ENCODE measurements around the gene MROH7.

The MROH7 gene

DNA sequence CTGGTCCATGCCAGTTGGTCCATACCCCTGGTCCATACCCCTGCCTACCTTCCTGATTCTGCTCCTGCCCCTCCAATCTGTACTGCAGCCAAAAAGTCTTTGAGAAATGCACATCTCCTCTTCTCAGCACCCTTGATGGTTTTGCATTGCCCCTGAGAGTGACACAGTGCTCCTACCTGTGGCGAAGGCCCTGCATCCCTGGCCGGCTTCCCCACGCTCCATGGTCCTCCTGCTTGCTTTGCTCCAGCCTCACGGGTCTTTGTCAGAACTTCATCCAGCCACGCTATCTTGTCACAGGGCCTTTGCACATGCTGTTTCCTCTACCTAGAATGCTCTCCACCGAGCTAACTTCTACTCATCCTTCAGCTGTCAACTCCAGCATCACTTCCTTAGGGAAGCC, 41.9 kb downstream of the MROH7 start:
- TF ChIP-seq, protein P1, sequence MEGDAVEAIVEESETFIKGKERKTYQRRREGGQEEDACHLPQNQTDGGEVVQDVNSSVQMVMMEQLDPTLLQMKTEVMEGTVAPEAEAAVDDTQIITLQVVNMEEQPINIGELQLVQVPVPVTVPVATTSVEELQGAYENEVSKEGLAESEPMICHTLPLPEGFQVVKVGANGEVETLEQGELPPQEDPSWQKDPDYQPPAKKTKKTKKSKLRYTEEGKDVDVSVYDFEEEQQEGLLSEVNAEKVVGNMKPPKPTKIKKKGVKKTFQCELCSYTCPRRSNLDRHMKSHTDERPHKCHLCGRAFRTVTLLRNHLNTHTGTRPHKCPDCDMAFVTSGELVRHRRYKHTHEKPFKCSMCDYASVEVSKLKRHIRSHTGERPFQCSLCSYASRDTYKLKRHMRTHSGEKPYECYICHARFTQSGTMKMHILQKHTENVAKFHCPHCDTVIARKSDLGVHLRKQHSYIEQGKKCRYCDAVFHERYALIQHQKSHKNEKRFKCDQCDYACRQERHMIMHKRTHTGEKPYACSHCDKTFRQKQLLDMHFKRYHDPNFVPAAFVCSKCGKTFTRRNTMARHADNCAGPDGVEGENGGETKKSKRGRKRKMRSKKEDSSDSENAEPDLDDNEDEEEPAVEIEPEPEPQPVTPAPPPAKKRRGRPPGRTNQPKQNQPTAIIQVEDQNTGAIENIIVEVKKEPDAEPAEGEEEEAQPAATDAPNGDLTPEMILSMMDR (IDR thresholded peaks at IDR 0.05; ENCODE audit: borderline replicate concordance, insufficient read depth, low read depth, low read length) = no peak
- no peak overlapping the region for H3K4me3 ChIP-seq (ENCODE audit: low read depth, low read length)

DNA sequence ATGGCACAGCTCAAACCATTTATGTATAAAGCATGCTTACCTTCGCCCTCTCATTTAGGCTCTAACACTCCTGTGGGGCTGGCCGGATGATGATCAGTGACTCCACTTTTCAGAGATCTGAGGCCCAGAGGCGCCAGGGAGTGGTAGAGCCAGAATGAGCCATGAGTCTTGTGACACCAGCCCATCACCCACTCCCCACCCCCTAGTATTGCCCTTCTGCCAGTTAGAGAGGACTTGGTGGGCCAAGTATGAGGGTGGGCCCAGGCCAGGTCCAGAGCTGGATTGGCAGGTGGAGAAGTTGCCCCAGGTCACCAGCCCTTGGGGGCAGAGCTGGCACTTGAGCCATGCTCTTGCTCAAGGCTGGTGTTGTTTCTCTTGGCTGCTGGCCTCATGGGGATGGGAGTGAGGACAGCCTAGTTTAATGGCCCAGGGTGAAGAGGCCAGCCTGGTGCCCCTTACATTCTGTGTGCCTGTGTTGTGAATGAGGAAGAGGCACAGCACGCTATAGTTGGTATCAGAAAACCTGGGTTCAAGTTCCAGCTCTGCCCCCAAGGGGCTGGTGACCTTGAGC, 43.8 kb downstream of the MROH7 start:
- no peak overlapping the region for H3K4me3 ChIP-seq (ENCODE audit: low read depth, low read length)
- TF ChIP-seq, protein P1 (IDR thresholded peaks at IDR 0.05; ENCODE audit: borderline replicate concordance, insufficient read depth, low read depth, low read length) = no peak

DNA sequence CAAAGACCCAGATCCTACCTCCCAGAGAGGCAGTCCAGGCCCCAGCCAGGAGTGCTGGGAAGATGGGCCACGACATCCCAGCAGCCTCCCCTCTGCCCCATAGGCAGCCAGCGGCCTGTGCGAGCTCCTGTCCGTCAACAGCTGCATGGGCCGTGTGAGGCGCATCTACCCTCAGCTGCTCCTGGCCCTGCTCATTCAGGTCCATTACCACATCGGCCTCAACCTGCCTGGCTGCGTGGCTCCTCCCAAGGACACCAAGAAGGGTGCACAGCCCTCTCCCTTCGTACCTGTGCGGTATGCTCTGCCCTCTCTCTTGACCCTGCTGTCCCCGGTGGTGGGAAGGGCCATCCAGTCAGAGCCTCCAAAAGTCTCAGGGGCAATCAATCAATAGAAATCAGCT, 44.6 kb downstream of the MROH7 start:
- TF ChIP-seq, protein P1 (IDR thresholded peaks at IDR 0.05; ENCODE audit: borderline replicate concordance, insufficient read depth, low read depth, low read length) = no peak
- no peak overlapping the region for H3K4me3 ChIP-seq (ENCODE audit: low read depth, low read length)

DNA sequence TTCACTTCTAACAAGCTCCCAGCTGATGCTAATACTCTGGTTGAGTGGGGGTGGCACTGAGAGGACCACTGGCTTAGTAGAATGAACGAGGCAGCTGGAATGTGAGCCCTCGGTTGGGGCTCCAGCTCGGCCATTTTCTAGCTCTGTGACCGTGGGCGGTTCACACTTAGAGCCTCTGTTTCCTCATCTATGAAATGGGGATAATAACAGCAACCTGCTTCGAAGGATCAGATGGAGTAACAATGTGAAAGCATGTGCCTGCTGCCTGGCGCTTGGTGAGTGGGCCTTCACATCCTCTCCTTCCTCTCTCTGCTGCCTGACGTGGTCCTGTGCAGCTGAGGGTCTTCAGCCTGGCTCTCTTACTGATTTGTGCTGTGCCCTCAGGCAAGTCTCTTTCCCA, 53.2 kb downstream of the MROH7 start:
- no peak overlapping the region for H3K4me3 ChIP-seq (ENCODE audit: low read depth, low read length)
- TF ChIP-seq, protein P1 (IDR thresholded peaks at IDR 0.05; ENCODE audit: borderline replicate concordance, insufficient read depth, low read depth, low read length) = no peak

DNA sequence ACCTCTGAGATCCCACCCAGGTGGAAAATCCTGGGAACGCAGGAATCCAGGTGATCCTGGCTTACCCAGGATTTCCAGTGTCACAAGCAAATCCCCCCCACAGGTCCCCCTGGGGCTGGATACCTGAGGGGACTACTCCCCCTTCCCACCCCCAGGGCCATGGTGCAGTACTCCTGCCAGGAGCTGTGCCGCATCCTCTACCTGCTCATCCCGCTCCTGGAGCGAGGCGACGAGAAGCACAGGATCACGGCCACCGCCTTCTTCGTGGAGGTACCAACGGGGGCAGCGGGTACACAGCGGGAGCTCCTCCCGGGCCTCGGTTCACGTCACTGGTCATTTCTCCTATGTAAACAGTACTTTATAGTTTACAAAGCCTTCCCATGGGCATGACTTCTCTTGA, 53.6 kb downstream of the MROH7 start:
- TF ChIP-seq, protein P1 (IDR thresholded peaks at IDR 0.05; ENCODE audit: borderline replicate concordance, insufficient read depth, low read depth, low read length) = no peak
- H3K4me3 ChIP-seq (ENCODE audit: low read depth, low read length) = no peak overlapping the region

DNA sequence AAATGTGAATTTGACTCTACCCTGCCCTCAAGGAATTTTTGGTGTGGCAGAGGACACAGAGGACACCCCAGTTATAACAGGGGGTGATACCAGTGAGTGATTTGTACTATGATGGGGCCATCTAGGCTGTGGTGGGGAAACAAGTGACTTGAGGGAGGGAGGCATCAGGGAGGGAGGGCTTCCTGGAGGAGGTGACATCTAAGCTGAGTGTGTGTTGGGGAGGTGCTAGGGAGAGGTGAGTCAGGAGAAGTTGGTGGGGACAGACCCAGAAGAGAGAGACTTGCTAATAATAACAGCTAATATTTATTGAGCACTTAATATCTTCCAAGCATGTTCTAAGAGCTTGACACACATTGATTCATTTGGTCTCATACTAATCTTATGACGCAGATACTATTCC, 54.2 kb downstream of the MROH7 start:
- H3K4me3 ChIP-seq (ENCODE audit: low read depth, low read length) = no peak overlapping the region
- TF ChIP-seq, protein P1 (IDR thresholded peaks at IDR 0.05; ENCODE audit: borderline replicate concordance, insufficient read depth, low read depth, low read length) = no peak

DNA sequence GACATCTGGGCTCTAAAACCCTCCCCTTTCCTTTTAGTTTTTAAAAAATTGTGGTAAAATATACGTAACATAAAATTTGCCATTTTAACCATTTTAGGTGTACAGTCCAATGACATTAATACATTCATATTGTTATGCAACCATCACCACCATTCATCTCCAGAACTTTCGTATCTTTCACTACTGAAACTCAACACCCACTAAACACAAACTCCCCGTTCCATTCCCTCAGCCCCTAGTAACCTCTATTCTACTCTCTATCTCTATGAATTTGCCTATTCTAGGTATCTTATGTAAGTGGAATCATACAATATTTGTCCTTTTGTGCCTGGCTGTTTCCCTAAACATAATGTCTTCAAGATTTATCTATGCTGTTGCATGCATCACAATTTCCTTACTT, 54.7 kb downstream of the MROH7 start:
- TF ChIP-seq, protein P1 (IDR thresholded peaks at IDR 0.05; ENCODE audit: borderline replicate concordance, insufficient read depth, low read depth, low read length) = no peak
- H3K4me3 ChIP-seq (ENCODE audit: low read depth, low read length) = no peak overlapping the region

All from GM12875 (cell line).